Measurements from ENCODE around the gene ADAMTS4. TPM values are rescaled to one million over a fixed set of nuclear protein-coding genes. Genes with fewer than 3 reads are reported as not detected.

ADAMTS4 gene
- total RNA-seq, 2 donors from 2014 or later = 0.55 to 3.4 TPM

GRCh38 chr1:161153176-161153575 is 45.7 kb downstream of the ADAMTS4 start:
- no peak for DNase-seq (ENCODE audit: low spot score)

DNA sequence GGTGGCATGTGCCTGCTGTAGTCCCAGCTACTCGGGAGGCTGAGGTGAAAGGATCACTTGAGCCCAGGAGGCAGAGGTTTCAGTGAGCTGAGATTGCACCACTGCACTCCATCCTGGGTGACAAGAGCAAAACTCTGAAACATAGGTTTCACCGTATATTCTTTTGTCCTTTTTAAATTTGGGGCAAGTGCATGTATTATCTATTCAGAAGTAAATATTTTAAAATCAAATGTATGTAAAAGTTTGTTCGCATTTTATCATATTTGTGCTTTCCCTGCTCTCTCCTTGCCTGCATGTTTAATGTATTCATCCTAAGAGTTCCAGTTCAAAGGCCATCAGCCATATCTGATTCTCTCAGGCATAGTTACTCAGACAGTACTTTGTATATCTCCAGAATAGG is 53.0 kb downstream of the ADAMTS4 start:
- no peaks in the 10 kb centered on the region for H3K4me1 ChIP-seq (replicated peaks)
- TF ChIP-seq POLR2AphosphoS5 (IDR thresholded peaks at IDR 0.05) (no peak), CTCF (IDR thresholded peaks at IDR 0.05) (no peak), POLR2A (IDR thresholded peaks at IDR 0.05) (no peak)
- H3K4me3 ChIP-seq = no peak overlapping the region
- WGBS = 83% methylated on average over 3 of the region's 3 CpGs
- H3K27me3 ChIP-seq (replicated peaks; ENCODE audit: insufficient read depth) = no peaks in the 10 kb centered on the region
- no peaks in the 10 kb centered on the region for H3K36me3 ChIP-seq
- no peak for DNase-seq (ENCODE audit: low spot score)
- intact Hi-C loops (cut with DNase I) = no loop called here
- H3K9me3 ChIP-seq = no peaks in the 10 kb centered on the region
- H3K27ac ChIP-seq = no peak overlapping the region

More at GRCh38 chr1:161153176-161153575, 45.7 kb downstream of the ADAMTS4 start:
- Histone ChIP-seq H3K27ac (peak overlapping the region; percentile 89 to 96), H3K9me3 (no peaks in the 10 kb centered on the region), H3K27me3 (replicated peaks; ENCODE audit: insufficient read depth) (no peaks in the 10 kb centered on the region), H3K4me3 (peak overlapping the region; percentile 63), H3K4me1 (replicated peaks) (no peaks in the 10 kb centered on the region), H3K36me3 (no peaks in the 10 kb centered on the region)
- TF ChIP-seq CTCF (IDR thresholded peaks at IDR 0.05) = no peak
- no peak for TF ChIP-seq POLR2AphosphoS5 (IDR thresholded peaks at IDR 0.05)
- no peak for TF ChIP-seq POLR2A (IDR thresholded peaks at IDR 0.05)
- WGBS = 13% methylated on average over 9 of the region's 9 CpGs
- intact Hi-C loops (cut with DNase I) = loop anchor here (2.0 kb wide), 1 partner anchor 20 kb away; the partner anchor contains the start of gene DEDD

GRCh38 chr1:161140755-161141400 is 58.0 kb downstream of the ADAMTS4 start:
- TF ChIP-seq CTCF (IDR thresholded peaks at IDR 0.05) (no peak), POLR2AphosphoS5 (IDR thresholded peaks at IDR 0.05) (no peak), POLR2A (IDR thresholded peaks at IDR 0.05) (no peak)
- intact Hi-C loops (cut with DNase I) = no loop called here
- Histone ChIP-seq H3K36me3 (no peaks in the 10 kb centered on the region), H3K9me3 (no peaks in the 10 kb centered on the region), H3K4me3 (no peak overlapping the region), H3K4me1 (replicated peaks) (no peaks in the 10 kb centered on the region), H3K27me3 (replicated peaks; ENCODE audit: insufficient read depth) (no peaks in the 10 kb centered on the region), H3K27ac (no peak overlapping the region)
- DNase-seq (ENCODE audit: low spot score) = no peak
- 96% methylated on average over 29 of the region's 29 CpGs for WGBS

- Histone ChIP-seq H3K36me3 (no peaks in the 10 kb centered on the region), H3K4me3 (no peak overlapping the region), H3K27me3 (replicated peaks; ENCODE audit: insufficient read depth) (no peaks in the 10 kb centered on the region), H3K9me3 (no peaks in the 10 kb centered on the region), H3K27ac (no peak overlapping the region), H3K4me1 (replicated peaks) (no peaks in the 10 kb centered on the region)
- 33% methylated on average over 1 of the region's 1 CpG for WGBS
- DNase-seq (ENCODE audit: low spot score) = peak; percentile 39
- TF ChIP-seq POLR2AphosphoS5 (IDR thresholded peaks at IDR 0.05) = no peak
- peak in 3 of 4 experiments; percentile 38 to 54 (median 51) for TF ChIP-seq CTCF (IDR thresholded peaks at IDR 0.05)
- TF ChIP-seq POLR2A (IDR thresholded peaks at IDR 0.05) = no peak
- intact Hi-C loops (cut with DNase I) = no loop called here
Measured at GRCh38 chr1:161139766-161140165, 59.1 kb downstream of the ADAMTS4 start.

DNA sequence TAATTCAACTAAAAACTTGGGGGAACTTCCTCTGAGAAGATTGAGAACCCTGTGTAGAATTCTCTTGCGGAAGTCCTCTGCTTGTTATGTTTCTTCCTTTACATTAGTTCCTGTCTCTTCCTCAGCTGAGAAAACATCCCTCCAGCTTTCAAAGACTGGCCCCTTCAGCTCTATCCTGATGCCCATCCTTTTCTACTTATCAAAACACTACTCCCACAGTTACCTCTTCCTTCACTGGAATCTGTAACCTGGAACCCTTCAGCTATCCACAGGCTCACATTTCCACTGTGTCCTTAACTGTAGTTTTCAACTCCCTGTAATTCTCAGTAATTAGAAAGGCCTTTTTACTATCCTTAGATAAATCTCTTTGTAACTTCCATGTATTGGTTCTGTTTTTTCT is 60.4 kb downstream of the ADAMTS4 start:
- Histone ChIP-seq H3K36me3 (no peaks in the 10 kb centered on the region), H3K9me3 (no peaks in the 10 kb centered on the region), H3K4me1 (replicated peaks) (peaks cover 5% of the 10 kb centered on the region), H3K4me3 (no peak overlapping the region), H3K27me3 (replicated peaks; ENCODE audit: insufficient read depth) (no peaks in the 10 kb centered on the region), H3K27ac (no peak overlapping the region)
- intact Hi-C loops (cut with DNase I) = no loop called here
- TF ChIP-seq POLR2A (IDR thresholded peaks at IDR 0.05) = no peak
- TF ChIP-seq CTCF (IDR thresholded peaks at IDR 0.05) = no peak
- no peak for TF ChIP-seq POLR2AphosphoS5 (IDR thresholded peaks at IDR 0.05)
- DNase-seq (ENCODE audit: low spot score) = no peak
- WGBS = 79% methylated on average over 1 of the region's 1 CpG
